ENCODE measurements around the gene PDPK1. TPM values are rescaled to one million over a fixed set of nuclear protein-coding genes. Genes with fewer than 3 reads are reported as not detected.
"Not testable (repeated sequence)": the region's sequence is repeated elsewhere in the genome, so short reads cannot be mapped to it uniquely, and the experiment has no call there.

PDPK1 gene
- polyA plus RNA-seq, 1 donor (not counting 4 experiments of a cell fraction or from before 2014, with no cell fraction given): 23.4 TPM

- H3K27ac ChIP-seq (ENCODE audit: control insufficient read depth, insufficient read depth, low read length); H3K36me3 ChIP-seq (ENCODE audit: control insufficient read depth in 2 of 2, extremely low read depth in 1 of 2, insufficient read depth in 2 of 2, low read length in 2 of 2); dilution Hi-C loops (cut with MboI; ENCODE audit: extremely low pct_ligation_motif_present, low sequenced_read_pairs); H2AFZ ChIP-seq (ENCODE audit: control insufficient read depth, low read length); H4K20me1 ChIP-seq (ENCODE audit: control insufficient read depth, extremely low read depth, insufficient read depth, low read length); FAIRE-seq; H3K79me2 ChIP-seq (ENCODE audit: control insufficient read depth, insufficient read depth, low read length); H3K27me3 ChIP-seq (ENCODE audit: control insufficient read depth, extremely low read depth, insufficient read depth, low read length); H3K9me3 ChIP-seq (ENCODE audit: control insufficient read depth, low read depth, low read length); H3K4me3 ChIP-seq (ENCODE audit: control insufficient read depth in 2 of 3, extremely low read depth in 1 of 3, insufficient read depth in 2 of 3, low read depth in 1 of 3, low read length in 3 of 3); H3K9ac ChIP-seq (ENCODE audit: control insufficient read depth, extremely low read depth, insufficient read depth, low read length); DNase-seq (ENCODE audit: low read depth, low spot score); H3K4me2 ChIP-seq (ENCODE audit: control insufficient read depth, extremely low read depth, insufficient read depth, low read depth, low read length); H3K4me1 ChIP-seq (ENCODE audit: control insufficient read depth, extremely low read depth, insufficient read depth, low read length); H3K9me1 ChIP-seq (ENCODE audit: control insufficient read depth, extremely low read depth, insufficient read depth, low read length): not testable (repeated sequence)
Measured at GRCh38 chr16:2651268-2651871, 113.5 kb downstream of the PDPK1 start.

Small RNA genes within 50 kb of the gene (small RNA-seq; reads per million reads assigned to genes)
- 0 reads per million in 3 experiments for gene AC093525.1 (ENCODE audit: insufficient read length in 3 of 3, low read depth in 3 of 3, low replicate concordance in 1 of 3)
- gene MIR3178 (ENCODE audit: insufficient read length in 3 of 3, low read depth in 3 of 3, low replicate concordance in 1 of 3): 0 reads per million in 3 experiments

Other genes starting within 250 kb of the PDPK1 start
- 0.06 to 0.08 TPM (median 0.08 TPM) in 3 replicates for gene ABCA3, start 197.3 kb upstream of the PDPK1 start, polyA plus RNA-seq
- gene CCNF, start 108.6 kb upstream of the PDPK1 start, polyA plus RNA-seq: 1.3 to 8.3 TPM (median 3.5 TPM) in 3 replicates
- 2.4 to 2.8 TPM (median 2.7 TPM) in 3 replicates for gene TEDC2, start 77.9 kb upstream of the PDPK1 start, polyA plus RNA-seq
- gene NTN3, start 66.7 kb upstream of the PDPK1 start, polyA plus RNA-seq: not detected in 3 replicates
- gene TBC1D24, start 62.9 kb upstream of the PDPK1 start, polyA plus RNA-seq: 2.4 to 3.6 TPM (median 3.0 TPM) in 3 replicates
- gene ATP6V0C, start 24.1 kb upstream of the PDPK1 start, polyA plus RNA-seq: 10.6 to 109 TPM (median 11.4 TPM) in 3 replicates
- 8.9 to 26.3 TPM (median 12.0 TPM) in 3 replicates for gene AMDHD2, start 17.6 kb upstream of the PDPK1 start, polyA plus RNA-seq
- gene CEMP1, start 6.6 kb upstream of the PDPK1 start, polyA plus RNA-seq: not detected in 3 replicates
- gene KCTD5, start 144.5 kb downstream of the PDPK1 start, polyA plus RNA-seq: 29.0 to 41.1 TPM (median 36.1 TPM) in 3 replicates
- 0.20 to 0.67 TPM (median 0.22 TPM) in 3 replicates for gene PRSS27, start 182.2 kb downstream of the PDPK1 start, polyA plus RNA-seq
- 74.1 to 120 TPM (median 101 TPM) in 3 replicates for gene SRRM2, start 214.6 kb downstream of the PDPK1 start, polyA plus RNA-seq
- gene ELOB, start 239.3 kb downstream of the PDPK1 start, polyA plus RNA-seq: 150 to 593 TPM (median 235 TPM) in 3 replicates
- gene PRSS33, start 249.5 kb downstream of the PDPK1 start, polyA plus RNA-seq: not detected in 3 replicates